ENCODE results near the gene NME8. TPM values are rescaled to one million over a fixed set of nuclear protein-coding genes. Genes with fewer than 3 reads are reported as not detected.

NME8 gene
- total and polyA plus RNA-seq, 2 donors (not counting 1 experiment from before 2014, with no cell fraction given): not detected

DNA sequence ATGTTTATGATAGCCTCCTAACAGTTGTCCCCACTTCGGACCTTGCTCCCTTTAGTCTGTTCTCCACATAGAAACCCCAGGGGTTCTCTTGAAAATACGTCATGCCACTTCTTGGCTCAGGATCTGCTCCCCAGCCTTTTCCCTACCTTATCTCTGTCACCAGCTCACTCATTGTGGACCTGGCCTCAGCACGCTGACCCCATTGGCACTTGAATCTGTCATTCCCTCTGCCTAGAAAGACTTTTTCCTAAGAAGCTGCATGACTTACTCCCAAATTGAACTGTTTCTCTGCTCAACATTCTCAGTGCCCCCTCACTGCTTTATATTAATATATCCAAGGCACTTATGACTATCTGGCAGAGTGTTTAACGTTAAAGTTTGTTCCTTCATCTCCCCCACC is 80.5 kb downstream of the NME8 start:
- Histone ChIP-seq H3K79me2 (ENCODE audit: control insufficient read depth, insufficient read depth, low read length) (no peaks in the 10 kb centered on the region), H3K4me2 (replicated peaks; ENCODE audit: low read depth, low read length, poor library complexity, severe bottlenecking) (no peak overlapping the region), H3K9me3 (ENCODE audit: control extremely low read depth in 1 of 3, control insufficient read depth in 2 of 3, insufficient read depth in 1 of 3, low read length in 2 of 3) (peaks cover 0 to 7% (median 0%) of the 10 kb centered on the region in 3 donors), H3K4me3 (ENCODE audit: control extremely low read depth in 1 of 5, extremely low read depth in 1 of 5, insufficient read depth in 1 of 5, low read depth in 2 of 5, low read length in 4 of 5) (no peak overlapping the region), H3K4me1 (ENCODE audit: control insufficient read depth in 2 of 2, insufficient read depth in 2 of 2, low read length in 2 of 2) (no peaks in the 10 kb centered on the region), H3K27me3 (replicated peaks in 1 of 4; ENCODE audit: control extremely low read depth in 1 of 4, control insufficient read depth in 3 of 4, insufficient read depth in 4 of 4, low read length in 3 of 4) (no peaks in the 10 kb centered on the region), H4K20me1 (ENCODE audit: control insufficient read depth, insufficient read depth, low read length, poor library complexity, severe bottlenecking) (no peaks in the 10 kb centered on the region), H2AFZ (ENCODE audit: insufficient read depth, low read depth, low read length, poor library complexity, severe bottlenecking) (no peak overlapping the region), H3K9ac (ENCODE audit: low read length) (no peak overlapping the region), H3K36me3 (replicated peaks in 1 of 2; ENCODE audit: control extremely low read depth in 1 of 2, control insufficient read depth in 1 of 2, extremely low read depth in 1 of 2, insufficient read depth in 2 of 2, low read length in 1 of 2) (no peaks in the 10 kb centered on the region), H3K27ac (ENCODE audit: low read length in 2 of 2) (no peak overlapping the region)
- intact Hi-C loops (cut with micrococcal nuclease): no loop called here
- no peaks in the 10 kb centered on the region for H3K4me1 Mint-ChIP-seq
- 87% methylated on average over 3 of the region's 4 CpGs for WGBS (ENCODE audit: insufficient coverage)
- ATAC-seq (ENCODE audit: low read depth) (no peak), DNase-seq (no peak)
- TF ChIP-seq, protein P1, sequence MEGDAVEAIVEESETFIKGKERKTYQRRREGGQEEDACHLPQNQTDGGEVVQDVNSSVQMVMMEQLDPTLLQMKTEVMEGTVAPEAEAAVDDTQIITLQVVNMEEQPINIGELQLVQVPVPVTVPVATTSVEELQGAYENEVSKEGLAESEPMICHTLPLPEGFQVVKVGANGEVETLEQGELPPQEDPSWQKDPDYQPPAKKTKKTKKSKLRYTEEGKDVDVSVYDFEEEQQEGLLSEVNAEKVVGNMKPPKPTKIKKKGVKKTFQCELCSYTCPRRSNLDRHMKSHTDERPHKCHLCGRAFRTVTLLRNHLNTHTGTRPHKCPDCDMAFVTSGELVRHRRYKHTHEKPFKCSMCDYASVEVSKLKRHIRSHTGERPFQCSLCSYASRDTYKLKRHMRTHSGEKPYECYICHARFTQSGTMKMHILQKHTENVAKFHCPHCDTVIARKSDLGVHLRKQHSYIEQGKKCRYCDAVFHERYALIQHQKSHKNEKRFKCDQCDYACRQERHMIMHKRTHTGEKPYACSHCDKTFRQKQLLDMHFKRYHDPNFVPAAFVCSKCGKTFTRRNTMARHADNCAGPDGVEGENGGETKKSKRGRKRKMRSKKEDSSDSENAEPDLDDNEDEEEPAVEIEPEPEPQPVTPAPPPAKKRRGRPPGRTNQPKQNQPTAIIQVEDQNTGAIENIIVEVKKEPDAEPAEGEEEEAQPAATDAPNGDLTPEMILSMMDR (IDR thresholded peaks at IDR 0.05): no peak
- no peak for TF ChIP-seq EZH2 (IDR thresholded peaks at IDR 0.05; ENCODE audit: borderline replicate concordance, insufficient read depth, low read depth, low read length, poor library complexity, severe bottlenecking)
- H3K27me3 Mint-ChIP-seq: peaks cover 9% of the 10 kb centered on the region
- CTCF ChIA-PET: no interaction called here
- H3K27ac Mint-ChIP-seq: no peak overlapping the region
- POLR2A ChIA-PET: no interaction called here
- peaks cover 2% of the 10 kb centered on the region for H3K9me3 Mint-ChIP-seq (ENCODE audit: insufficient read depth)
- no peak overlapping the region for H3K4me3 Mint-ChIP-seq

DNA sequence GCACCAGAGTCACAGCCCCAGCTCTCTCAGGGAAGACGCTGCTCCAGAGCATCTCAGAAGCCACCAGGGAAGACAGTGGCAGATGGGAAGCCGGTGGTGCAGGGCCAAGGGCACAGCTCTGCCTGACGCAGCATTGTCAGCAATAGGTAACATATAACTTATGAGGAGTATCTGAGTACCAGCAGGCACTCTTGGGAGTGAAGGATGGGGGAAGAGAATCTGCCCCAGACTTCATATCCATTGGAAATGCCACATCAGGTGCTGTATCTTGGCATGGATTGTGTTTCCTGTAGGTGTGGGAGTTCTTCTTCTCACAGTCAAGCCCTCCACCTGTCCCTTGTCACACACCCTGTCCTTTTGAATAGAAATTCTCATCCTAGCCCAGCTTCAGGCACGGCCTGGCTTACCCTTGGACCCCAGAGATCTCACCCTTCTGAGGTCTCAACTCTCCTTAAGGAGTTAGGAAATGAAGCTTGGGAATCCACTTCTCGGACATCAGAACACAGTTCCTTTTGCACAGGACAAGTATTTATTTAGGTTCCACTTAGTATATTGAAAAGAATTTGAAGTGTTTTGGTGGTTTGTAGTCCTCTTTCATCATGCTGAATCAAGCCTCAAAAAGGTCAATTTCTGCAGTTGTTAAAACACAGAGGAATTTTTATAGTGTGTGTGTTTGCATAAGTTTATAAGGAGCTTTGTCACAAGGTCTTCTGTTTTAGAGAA is 82.0 kb downstream of the NME8 start:
- Mint-ChIP-seq H3K27ac (no peak overlapping the region), H3K4me3 (no peak overlapping the region), H3K9me3 (ENCODE audit: insufficient read depth) (peaks cover 2% of the 10 kb centered on the region), H3K27me3 (peaks cover 3% of the 10 kb centered on the region), H3K4me1 (no peaks in the 10 kb centered on the region)
- ATAC-seq (ENCODE audit: low read depth): no peak
- ChIA-PET POLR2A (no interaction called here), CTCF (interaction anchor here (1.3 kb wide), 1 partner anchor 13 kb away, joined by 4 read pairs; no protein-coding TSS in a partner anchor)
- Histone ChIP-seq H3K9me3 (ENCODE audit: control extremely low read depth in 1 of 3, control insufficient read depth in 2 of 3, insufficient read depth in 1 of 3, low read length in 2 of 3) (peaks cover 0 to 6% (median 0%) of the 10 kb centered on the region in 3 donors), H3K4me1 (ENCODE audit: control insufficient read depth in 2 of 2, insufficient read depth in 2 of 2, low read length in 2 of 2) (no peaks in the 10 kb centered on the region), H3K36me3 (replicated peaks in 1 of 2; ENCODE audit: control extremely low read depth in 1 of 2, control insufficient read depth in 1 of 2, extremely low read depth in 1 of 2, insufficient read depth in 2 of 2, low read length in 1 of 2) (no peaks in the 10 kb centered on the region), H3K4me3 (ENCODE audit: control extremely low read depth in 1 of 5, extremely low read depth in 1 of 5, insufficient read depth in 1 of 5, low read depth in 2 of 5, low read length in 4 of 5) (no peak overlapping the region), H3K27me3 (replicated peaks in 1 of 4; ENCODE audit: control extremely low read depth in 1 of 4, control insufficient read depth in 3 of 4, insufficient read depth in 4 of 4, low read length in 3 of 4) (no peaks in the 10 kb centered on the region), H3K9ac (ENCODE audit: low read length) (no peak overlapping the region), H3K79me2 (ENCODE audit: control insufficient read depth, insufficient read depth, low read length) (no peaks in the 10 kb centered on the region), H3K4me2 (replicated peaks; ENCODE audit: low read depth, low read length, poor library complexity, severe bottlenecking) (no peak overlapping the region), H3K27ac (ENCODE audit: low read length in 2 of 2) (no peak overlapping the region), H2AFZ (ENCODE audit: insufficient read depth, low read depth, low read length, poor library complexity, severe bottlenecking) (no peak overlapping the region), H4K20me1 (ENCODE audit: control insufficient read depth, insufficient read depth, low read length, poor library complexity, severe bottlenecking) (no peaks in the 10 kb centered on the region)
- TF ChIP-seq, protein P1 (IDR thresholded peaks at IDR 0.05): no peak
- TF ChIP-seq EZH2 (IDR thresholded peaks at IDR 0.05; ENCODE audit: borderline replicate concordance, insufficient read depth, low read depth, low read length, poor library complexity, severe bottlenecking): no peak
- no peak for DNase-seq
- intact Hi-C loops (cut with micrococcal nuclease): no loop called here
- WGBS (ENCODE audit: insufficient coverage): 91% methylated on average over 3 of the region's 5 CpGs
